GM12873 (cell line): ENCODE measurements around the gene ETV4.
A peak's percentile ranks its signal among the peaks of the same experiment; 100 is the strongest.

Experiments used
- CTCF ChIP-seq: IDR thresholded peaks from 2 replicates; pipeline ENCODE4 v1.5.1; 2012; ENCODE audit warnings: low read depth, mild to moderate bottlenecking, moderate library complexity, low read length, control low read depth; ENCODE audit not compliant: insufficient read depth; ENCODE audit errors: missing control alignments

ETV4 gene

GRCh38 chr17:43524945-43525575 is 21.1 kb downstream of the ETV4 start:
- TF ChIP-seq CTCF: no peak

- no peak for TF ChIP-seq CTCF
Measured at GRCh38 chr17:43521389-43521788, 24.8 kb downstream of the ETV4 start.

- no peak for TF ChIP-seq CTCF
Measured at GRCh38 chr17:43517615-43518386, 28.3 kb downstream of the ETV4 start.

- TF ChIP-seq CTCF: no peak
Measured at GRCh38 chr17:43517161-43517560, 29.0 kb downstream of the ETV4 start.

- TF ChIP-seq CTCF: no peak
Measured at GRCh38 chr17:43515656-43516055, 30.5 kb downstream of the ETV4 start.

- TF ChIP-seq CTCF: no peak
Measured at GRCh38 chr17:43490621-43491020, 55.5 kb downstream of the ETV4 start.

- TF ChIP-seq CTCF: peak; percentile 100
Measured at GRCh38 chr17:43483674-43484551, 62.2 kb downstream of the ETV4 start, which contains the start of gene DHX8. DHX8 (plus strand) TSS chr17:43483975; CDS start chr17:43484038, 63 bp downstream.
